K562 (cell line): Measurements from ENCODE around the gene PDE8A. TPM values are rescaled to one million over a fixed set of nuclear protein-coding genes. Genes with fewer than 3 reads are reported as not detected.

Source experiments
- ATAC-seq: fragments of 200-7000 bp; cut with Tn5 transposase; 3 replicates; pipeline ENCODE4 v1.9.1; 2020; ENCODE audit warnings: moderate library complexity
- BruUV-seq: library from RNA; stranded (reverse); fragments of 400-500 nt; replicated peaks from 2 replicates; lab custom pipeline; 2021; lab: Mats Ljungman, UMichigan
- CTCF ChIA-PET: fragments of 300-600 bp; formaldehyde crosslinking; extraction: SDS; loops from one replicate; lab custom pipeline; 2021; ENCODE audit warnings: low intra/inter-chr PET ratio; lab: Yijun Ruan, JAX
- POLR2A ChIA-PET: fragments of 300-600, 350-650 bp; sonication (Branson Sonifier 250); formaldehyde crosslinking; extraction: SDS; loops from one replicate; lab custom pipeline; 2021; ENCODE audit warnings: antibody characterized with exemption, inconsistent platforms; lab: Yijun Ruan, JAX
- DNase-seq, 4 experiments: peaks; one replicate each; pipeline versions ENCODE4 v3.0.0 to v3.0.0-alpha.2; 2011 to 2018; ENCODE audit warnings: low spot score in 3 of 4, mixed read lengths in 3 of 4; ENCODE audit errors: extremely low read depth in 1 of 4
- FAIRE-seq: peaks from 2 replicates; lab custom pipeline; 2011; peaks lifted over from hg19 to GRCh38; lab: Jason Lieb, UNC
- H2AFZ ChIP-seq: 2 replicates; pipeline ENCODE4 v1.6.0; 2011; ENCODE audit warnings: low read depth, low read length, control low read depth, inconsistent platforms
- H3K27ac ChIP-seq: fragments of 200-600 bp; 3 replicates; pipeline ENCODE4 v1.8.0; 2011; ENCODE audit warnings: low read depth, mild to moderate bottlenecking, control low read depth, inconsistent platforms, low read length, moderate library complexity, mixed read lengths; ENCODE audit errors: extremely low read depth
- H3K27me3 ChIP-seq, 2 experiments: fragments of 300-600 bp in 1 of 2; 2 replicates in 1 of 2; 3 replicates in 1 of 2; pipeline versions ENCODE4 v1.6.0 to v1.8.0; 2011; ENCODE audit warnings: inconsistent platforms in 2 of 2, low read length in 2 of 2, mild to moderate bottlenecking in 1 of 2, mixed read lengths in 1 of 2, moderate library complexity in 1 of 2; ENCODE audit not compliant: control insufficient read depth in 2 of 2, insufficient read depth in 2 of 2
- H3K36me3 ChIP-seq: fragments of 300-600 bp; 3 replicates; pipeline ENCODE4 v1.8.0; 2011; ENCODE audit warnings: mild to moderate bottlenecking, low read length, inconsistent platforms; ENCODE audit not compliant: control insufficient read depth, insufficient read depth
- H3K4me1 ChIP-seq, 2 experiments: fragments of 200-600 bp in 1 of 2; replicated peaks in 1 of 2; 2 replicates in 1 of 2; 3 replicates in 1 of 2; pipeline versions ENCODE4 v1.5.1 to v1.8.0; 2011; ENCODE audit warnings: inconsistent platforms in 2 of 2, low read length in 2 of 2, mild to moderate bottlenecking in 1 of 2, mixed read lengths in 1 of 2, moderate library complexity in 1 of 2; ENCODE audit not compliant: control insufficient read depth in 2 of 2, insufficient read depth in 2 of 2
- H3K4me2 ChIP-seq: 2 replicates; pipeline ENCODE4 v1.6.1; 2011; ENCODE audit warnings: low read length, control low read depth, inconsistent platforms, mixed read lengths; ENCODE audit not compliant: insufficient read depth
- H3K4me3 ChIP-seq: fragments of 200-600 bp; sonication (generic), shearing (Covaris generic); 2 replicates; pipeline ENCODE4 v1.5.1; 2016; ENCODE audit warnings: control low read depth, inconsistent platforms
- H3K79me2 ChIP-seq: fragments of 200-600 bp; 3 replicates; pipeline ENCODE4 v1.8.0; 2011; ENCODE audit warnings: low read length, inconsistent platforms; ENCODE audit not compliant: control insufficient read depth, insufficient read depth
- H3K9ac ChIP-seq, 2 experiments: 2 replicates each; pipeline versions ENCODE4 v1.6.0 to v1.6.1; 2011; ENCODE audit warnings: low read depth in 2 of 2, low read length in 2 of 2, control low read depth in 1 of 2, inconsistent platforms in 1 of 2, mild to moderate bottlenecking in 1 of 2, mixed read lengths in 1 of 2; ENCODE audit not compliant: insufficient read depth in 1 of 2
- H3K9me1 ChIP-seq: one replicate; pipeline ENCODE4 v1.6.0; 2011; ENCODE audit warnings: inconsistent platforms, mild to moderate bottlenecking, low read length, moderate library complexity; ENCODE audit not compliant: control insufficient read depth, insufficient read depth
- H3K9me3 ChIP-seq: replicated peaks from 2 replicates; pipeline ENCODE4 v1.5.1; 2011; ENCODE audit warnings: low read depth, low read length, inconsistent platforms; ENCODE audit not compliant: control insufficient read depth, insufficient read depth
- H4K20me1 ChIP-seq: replicated peaks from 2 replicates; pipeline ENCODE4 v1.6.1; 2011; ENCODE audit warnings: low read length, inconsistent platforms, mixed read lengths; ENCODE audit not compliant: control insufficient read depth, insufficient read depth
- AFF1 ChIP-seq, 2 experiments: fragments of 450-650 bp; IDR thresholded peaks; 2 replicates each; pipeline ENCODE4 v1.6.1; 2018; ENCODE audit warnings: mild to moderate bottlenecking in 2 of 2, low read depth in 1 of 2; ENCODE audit not compliant: partially characterized antibody in 2 of 2
- CBFA2T2 ChIP-seq: fragments of 450-650 bp; conservative IDR thresholded peaks from 2 replicates; pipeline ENCODE4 v1.6.1; 2017; ENCODE audit warnings: mild to moderate bottlenecking
- CEBPB ChIP-seq: fragments of 450-650 bp; IDR thresholded peaks from 2 replicates; pipeline ENCODE4 v1.6.1; 2016; ENCODE audit warnings: missing genetic modification characterization, missing compliant biosample characterization
- FOXJ2 ChIP-seq: fragments of 200-800 bp; sonication (Bioruptor generic); IDR thresholded peaks from 2 replicates; pipeline ENCODE4 v1.6.1; 2016; ENCODE audit warnings: missing genetic modification characterization, missing compliant biosample characterization
- POLR3G ChIP-seq: IDR thresholded peaks from 2 replicates; pipeline ENCODE4 v1.6.1; 2011; ENCODE audit not compliant: insufficient read length, insufficient replicate concordance; ENCODE audit errors: extremely low read depth
- RBFOX2 ChIP-seq: fragments of 200-400 bp; formaldehyde crosslinking; IDR thresholded peaks from 2 replicates; pipeline ENCODE4 v1.6.1; 2017; ENCODE audit warnings: low read depth, mild to moderate bottlenecking, low read length, moderate library complexity
- TGIF2 ChIP-seq: sonication (generic); formaldehyde crosslinking; IDR thresholded peaks from 2 replicates; pipeline ENCODE4 v1.8.1; 2022; ENCODE audit warnings: mild to moderate bottlenecking, missing genetic modification reagents, moderate library complexity
- XRCC4 ChIP-seq: IDR thresholded peaks from one replicate; pipeline ENCODE4 v1.6.1; 2011; ENCODE audit not compliant: insufficient read depth, insufficient read length; ENCODE audit errors: extremely low read depth
- ZKSCAN1 ChIP-seq: fragments of 150-350 bp; IDR thresholded peaks from 2 replicates; pipeline ENCODE4 v1.6.1; 2016; ENCODE audit warnings: low read depth, low read length
- ZNF354B ChIP-seq: fragments of 250-450 bp; sonication (Bioruptor Pico); IDR thresholded peaks from 2 replicates; pipeline ENCODE4 v1.4.0; 2020
- WGBS: fragments of 100-300 bp; shearing (Covaris generic); methylation state at CpG from one replicate; pipeline ENCODE4 v1.1.6; 2016; ENCODE audit warnings: low coverage, mixed read lengths; ENCODE audit not compliant: insufficient coverage; ENCODE audit errors: missing lambda C conversion rate; 5-methylcytosine and 5-hydroxymethylcytosine counted together
- in situ Hi-C: fragments of 300-500 bp; cut with MboI; formaldehyde crosslinking; loops from 4 replicates; pipeline ENCODE4 v1.15.0; 2018; ENCODE audit warnings: inconsistent platforms, mixed read lengths
- intact Hi-C: fragments of 100-400 bp; cut with micrococcal nuclease; formaldehyde crosslinking; loops from 2 replicates; pipeline ENCODE4 v1.14.2; 2022
- polyA plus RNA-seq, 8 experiments: library from polyadenylated mRNA; depleted of rRNA in 4 of 8; stranded (reverse) in 5 of 8; unstranded in 3 of 8; fragments of >200 nt; fragmentation: Nextera tagmentation in 2 of 8; fragmentation: Illumina TruSeq in 1 of 8; extraction: Ambion mirVana in 2 of 8; extraction: Trizol in 1 of 8; gene quantifications; 2 replicates each; pipeline versions ENCODE4 v1.2.1 to v1.2.3, GENCODE V29; 2011 to 2014; ENCODE audit warnings: inconsistent platforms in 1 of 8, missing spikeins in 1 of 8
- total RNA-seq, 7 experiments: library from RNA; depleted of rRNA in 6 of 7; stranded (reverse); fragments of >200 nt in 6 of 7; fragmentation: Illumina TruSeq in 2 of 7; extraction: Trizol in 2 of 7; gene quantifications; 2 replicates each; pipeline versions ENCODE4 v1.2.1 to v1.2.3, GENCODE V29; 2011 to 2021; ENCODE audit warnings: low replicate concordance in 1 of 7

The PDE8A gene
- total and polyA plus RNA-seq, 9 of the 15 experiments (the other 6 are each of a cell fraction or from before 2014, with no cell fraction given), result 5.9 to 40.3 (median 19.8) TPM

GRCh38 chr15:84983711-84984110 lies 2.1 kb downstream of the PDE8A start:
- ATAC-seq (no peak), DNase-seq (peak in 1 of 4 experiments; percentile 58), FAIRE-seq (no peak)
- peak overlapping the region; percentile 87 for H3K4me2 ChIP-seq
- intact Hi-C loops (loop anchor here (2.0 kb wide), 1 partner anchor 21 kb away; no protein-coding TSS in a partner anchor), in situ Hi-C loops (no loop called here)
- H2AFZ ChIP-seq, result no peak overlapping the region
- peak overlapping the region in 1 of 2 experiments; percentile 78; a peak in 2 of 4 replicates for H3K9ac ChIP-seq
- 12% methylated on average over 2 of the region's 2 CpGs for WGBS
- peaks cover 68% of the 10 kb centered on the region for H3K79me2 ChIP-seq
- no peak overlapping the region for H3K27ac ChIP-seq
- H3K27me3 ChIP-seq, result no peaks in the 10 kb centered on the region
- BruUV-seq, result no TSS peak
- H3K9me3 ChIP-seq, result no peaks in the 10 kb centered on the region
- ChIA-PET POLR2A (interaction anchor here (0.6 to 2.1 kb wide), 6 partner anchors 9 to 148 kb away, joined by 3 to 11 read pairs (median 4); no protein-coding TSS in a partner anchor), CTCF (no interaction called here)
- no peaks in the 10 kb centered on the region for H3K9me1 ChIP-seq
- H3K4me3 ChIP-seq, result peak overlapping the region; percentile 71
- peaks cover 28 to 31% of the 10 kb centered on the region in 2 experiments for H3K4me1 ChIP-seq
- peaks cover 3% of the 10 kb centered on the region; the same call in 1 of the 3 replicates for H3K36me3 ChIP-seq
- TF ChIP-seq CEBPB, result peak; percentile 6; the same call in 1 of the 2 replicates
- TF ChIP-seq POLR3G, result no peak
- TF ChIP-seq AFF1 (IDR thresholded peaks at IDR 0.05; ENCODE audit: low read depth in 1 of 2, partially characterized antibody in 2 of 2), result no peak
- TF ChIP-seq TGIF2 (CRISPR knock-in tag), result no peak
- no peak for TF ChIP-seq ZNF354B (CRISPR knock-in tag)
- TF ChIP-seq CBFA2T2, result no peak
- TF ChIP-seq RBFOX2, result 0 out of 2 replicates have a peak, but pooled peaks have one; percentile 16
- TF ChIP-seq FOXJ2 (tag), result peak; percentile 19; the same call in 1 of the 2 replicates
- no peak for TF ChIP-seq XRCC4
- peak; percentile 26; the same call in 1 of the 2 replicates for TF ChIP-seq ZKSCAN1
- H4K20me1 ChIP-seq, result peaks cover 3% of the 10 kb centered on the region; the same call in 1 of the 2 replicates
